Upper lobe of right lung (tissue), 1 donor: ENCODE measurements around the gene SIPA1L3. TPM values are rescaled to one million over a fixed set of nuclear protein-coding genes. Genes with fewer than 3 reads are reported as not detected.

Experiments used
- ATAC-seq: fragments of 200-7000 bp; cut with Tn5 transposase; one replicate; pipeline ENCODE4 v1.9.1; 2020; ENCODE audit warnings: mild to moderate bottlenecking, moderate library complexity
- DNase-seq: peaks from one replicate; pipeline ENCODE4 v3.0.0-alpha.2; 2020
- H3K27ac ChIP-seq: fragments of 200-600 bp; one replicate; pipeline ENCODE4 v1.8.0; 2022
- H3K27me3 ChIP-seq: fragments of 200-600 bp; one replicate; pipeline ENCODE4 v1.8.0; 2022; ENCODE audit warnings: mild to moderate bottlenecking
- H3K36me3 ChIP-seq: fragments of 200-600 bp; one replicate; pipeline ENCODE4 v1.8.0; 2022
- H3K4me1 ChIP-seq: fragments of 200-600 bp; one replicate; pipeline ENCODE4 v1.8.0; 2022
- H3K4me3 ChIP-seq: fragments of 200-600 bp; one replicate; pipeline ENCODE4 v1.8.0; 2022; ENCODE audit warnings: mild to moderate bottlenecking
- H3K9me3 ChIP-seq: fragments of 200-600 bp; one replicate; pipeline ENCODE4 v1.8.0; 2022
- CTCF ChIP-seq: fragments of 200-600 bp; IDR thresholded peaks from one replicate; pipeline ENCODE4 v1.8.0; 2022; ENCODE audit warnings: antibody characterized with exemption
- intact Hi-C: fragments of 100-400 bp; cut with DNase I; formaldehyde crosslinking; loops from one replicate; pipeline ENCODE4 v1.11.0; 2022
- total RNA-seq: library from RNA; stranded (reverse); fragmentation: NEBNext Ultra II Directional; extraction: Animal tissue kit (Norgen Biotek cat#: 25700); gene quantifications from one replicate; pipeline ENCODE4 v1.2.1, GENCODE V29; 2021
- donor health status: DM: no; HTN: yes; CAD: no; lungs with severe emphysema.

SIPA1L3 gene
- total RNA-seq, 1 donor from 2014 or later: 66.3 TPM

GRCh38 chr19:38245826-38246498 is 339.0 kb downstream of the SIPA1L3 start:
- H3K4me1 ChIP-seq: peaks cover 4% of the 10 kb centered on the region
- intact Hi-C loops: no loop called here
- H3K4me3 ChIP-seq: no peak overlapping the region

GRCh38 chr19:38247126-38247525 is 340.1 kb downstream of the SIPA1L3 start:
- peaks cover 4% of the 10 kb centered on the region for H3K4me1 ChIP-seq
- intact Hi-C loops: no loop called here
- H3K36me3 ChIP-seq: no peaks in the 10 kb centered on the region
- no peaks in the 10 kb centered on the region for H3K9me3 ChIP-seq
- H3K27me3 ChIP-seq: no peaks in the 10 kb centered on the region
- no peak for TF ChIP-seq CTCF
- H3K4me3 ChIP-seq: no peak overlapping the region
- no peak for DNase-seq
- peak overlapping the region; percentile 48 for H3K27ac ChIP-seq
- no peak for ATAC-seq

More at GRCh38 chr19:38245826-38246498, 339.0 kb downstream of the SIPA1L3 start:
- DNase-seq (no peak), ATAC-seq (peak; percentile 9)
- H3K27ac ChIP-seq: peak overlapping the region; percentile 48
- no peaks in the 10 kb centered on the region for H3K27me3 ChIP-seq
- H3K9me3 ChIP-seq: no peaks in the 10 kb centered on the region
- no peaks in the 10 kb centered on the region for H3K36me3 ChIP-seq
- no peak for TF ChIP-seq CTCF

GRCh38 chr19:38247734-38248268 is 340.8 kb downstream of the SIPA1L3 start:
- Histone ChIP-seq H3K36me3 (no peaks in the 10 kb centered on the region), H3K27ac (peak overlapping the region; percentile 17), H3K4me1 (peaks cover 4% of the 10 kb centered on the region), H3K27me3 (no peaks in the 10 kb centered on the region), H3K4me3 (no peak overlapping the region), H3K9me3 (no peaks in the 10 kb centered on the region)
- intact Hi-C loops: no loop called here
- DNase-seq (no peak), ATAC-seq (no peak)
- no peak for TF ChIP-seq CTCF

- intact Hi-C loops: no loop called here
- H3K36me3 ChIP-seq: no peaks in the 10 kb centered on the region
- H3K4me3 ChIP-seq: no peak overlapping the region
- H3K27ac ChIP-seq: no peak overlapping the region
- ATAC-seq (no peak), DNase-seq (no peak)
- no peaks in the 10 kb centered on the region for H3K27me3 ChIP-seq
- H3K4me1 ChIP-seq: peaks cover 4% of the 10 kb centered on the region
- no peaks in the 10 kb centered on the region for H3K9me3 ChIP-seq
- TF ChIP-seq CTCF: no peak
These were observed 341.4 kb downstream of the SIPA1L3 start for GRCh38 chr19:38248421-38248820.

GRCh38 chr19:38250428-38250820 is 343.4 kb downstream of the SIPA1L3 start:
- no peak for DNase-seq
- no peak overlapping the region for H3K4me3 ChIP-seq
- no peaks in the 10 kb centered on the region for H3K27me3 ChIP-seq
- intact Hi-C loops: no loop called here
- no peak for TF ChIP-seq CTCF
- ATAC-seq: no peak
- peaks cover 4% of the 10 kb centered on the region for H3K4me1 ChIP-seq
- H3K9me3 ChIP-seq: no peaks in the 10 kb centered on the region
- H3K27ac ChIP-seq: peak overlapping the region; percentile 31
- H3K36me3 ChIP-seq: no peaks in the 10 kb centered on the region
